GM19455 (cell line): ENCODE measurements around the gene TDRD3.

ENCODE experiments used
- ATAC-seq: cut with Tn5 transposase; IDR thresholded peaks from one replicate; pipeline ENCODE4 v1.9.1; 2021; ENCODE audit not compliant: unreplicated experiment

Gene TDRD3

DNA sequence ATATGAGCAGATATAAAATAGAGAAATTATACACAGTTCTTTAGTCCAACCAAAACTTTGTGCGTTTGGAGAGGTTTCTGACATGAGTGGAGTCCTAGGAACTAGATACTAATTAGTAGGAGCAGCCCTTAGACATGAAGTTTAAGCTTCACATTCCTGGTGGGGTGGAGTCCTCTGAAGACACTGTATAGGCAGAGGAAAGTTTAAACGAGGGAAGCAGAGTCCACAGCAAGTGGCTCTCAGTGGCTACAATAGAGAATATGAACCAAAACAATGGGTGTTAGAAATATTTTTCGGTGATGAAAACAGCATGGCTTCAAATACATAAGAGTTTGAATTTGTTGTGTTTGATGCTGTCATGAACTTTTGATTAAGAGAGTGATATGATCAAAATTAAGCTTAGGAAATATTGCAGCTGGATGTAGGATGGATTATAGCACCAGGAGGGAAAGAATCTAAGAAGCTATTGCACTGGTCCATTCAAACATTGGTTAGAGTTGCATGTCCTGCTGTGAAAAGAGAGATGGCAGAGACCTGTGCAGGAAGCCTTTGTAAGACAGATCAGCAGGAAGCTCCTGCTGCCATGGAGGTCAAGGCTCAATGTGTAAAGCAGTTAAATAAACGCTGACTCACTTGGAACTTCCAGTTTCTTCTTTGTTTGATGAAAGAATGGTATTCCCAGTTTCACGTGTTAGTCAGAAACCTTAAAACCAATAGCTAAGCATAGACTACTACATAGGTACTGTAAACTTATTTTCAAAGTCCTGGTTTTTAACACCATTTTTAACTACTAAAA, 175.2 kb downstream of the TDRD3 start:
- ATAC-seq, result no peak

- ATAC-seq, result no peak
Observed at GRCh38 chr13:60572855-60573254, 175.8 kb downstream of the TDRD3 start.

GRCh38 chr13:60574735-60575134, 177.7 kb downstream of the TDRD3 start:
- no peak for ATAC-seq

GRCh38 chr13:60575142-60575541, 178.1 kb downstream of the TDRD3 start:
- no peak for ATAC-seq

DNA sequence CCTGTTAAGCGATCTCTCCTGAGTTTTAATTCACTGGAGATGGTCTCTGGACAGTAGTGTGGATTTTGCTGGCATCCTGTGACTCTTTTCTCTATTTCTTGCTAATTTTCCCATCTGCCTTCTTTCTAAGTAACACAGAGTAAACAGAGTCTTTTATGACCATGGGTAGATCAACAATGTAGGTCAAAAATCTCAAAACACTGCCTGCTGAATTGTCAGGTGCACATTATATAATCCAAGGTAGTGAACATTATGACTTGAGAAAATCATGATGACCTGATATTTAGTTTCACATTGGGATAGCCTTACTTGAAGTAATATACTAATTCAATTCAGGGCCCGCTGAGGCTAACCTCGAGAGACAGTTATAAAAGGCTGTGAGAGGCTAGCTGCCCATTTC, 180.7 kb downstream of the TDRD3 start:
- ATAC-seq, result no peak

DNA sequence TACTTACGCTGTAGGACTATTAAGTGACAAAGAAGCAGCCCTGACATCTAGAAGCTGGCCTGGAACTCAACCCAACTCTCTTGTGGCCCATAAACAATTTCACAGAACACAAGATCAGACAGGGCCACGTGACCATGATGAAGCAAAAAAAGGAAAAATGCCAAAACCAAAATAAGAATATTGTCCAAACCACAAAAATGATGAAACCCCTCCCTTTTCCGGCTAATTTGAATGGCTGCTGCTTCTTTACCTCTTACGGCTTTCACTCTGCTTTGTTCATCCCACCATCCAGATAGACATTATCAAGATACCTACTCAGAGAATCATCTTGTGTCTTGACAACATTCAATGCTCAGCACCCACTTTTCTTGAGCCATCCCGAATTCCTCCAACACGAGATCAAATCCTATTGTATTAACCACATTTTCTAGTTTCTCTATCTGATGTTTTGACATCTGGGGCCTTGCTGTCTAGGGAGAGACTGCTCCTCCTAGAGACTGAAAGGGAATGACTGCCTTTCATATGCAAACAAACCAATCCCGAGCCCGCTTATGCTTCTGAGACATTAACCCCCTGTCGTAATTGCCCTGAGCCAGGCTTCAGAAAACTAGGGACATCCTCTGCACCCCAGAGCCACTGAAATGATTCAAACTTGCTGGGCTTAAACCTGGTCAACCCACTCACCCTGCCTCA, 186.3 kb downstream of the TDRD3 start:
- ATAC-seq, result no peak

- no peak for ATAC-seq
Observed at GRCh38 chr13:60583911-60584753, 187.1 kb downstream of the TDRD3 start.

DNA sequence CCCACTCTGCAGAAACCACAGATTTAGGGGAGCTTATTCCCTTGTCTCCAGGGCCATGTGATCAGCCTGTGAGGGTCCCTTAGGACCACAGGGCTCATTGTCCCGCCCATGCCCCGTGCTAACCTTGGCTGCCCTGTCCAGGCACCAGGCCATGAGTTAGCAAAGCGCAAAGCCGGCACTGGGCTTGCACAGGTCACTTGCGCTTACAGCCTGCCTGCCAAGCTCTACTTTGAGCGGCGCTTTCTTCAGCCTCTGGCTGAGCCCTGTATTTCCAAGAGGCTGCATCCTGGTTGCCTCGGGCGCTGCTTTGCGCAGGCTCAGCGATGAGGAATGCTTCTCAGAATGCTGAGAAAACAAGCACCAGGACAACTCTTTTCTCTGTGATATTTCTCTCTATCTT, 188.0 kb downstream of the TDRD3 start:
- ATAC-seq, result no peak

GRCh38 chr13:60590800-60591747, 194.1 kb downstream of the TDRD3 start:
- ATAC-seq, result no peak

- no peak for ATAC-seq
Observed at GRCh38 chr13:60603049-60603448, 206.0 kb downstream of the TDRD3 start.

GRCh38 chr13:60604058-60604457, 207.0 kb downstream of the TDRD3 start:
- ATAC-seq, result no peak

- no peak for ATAC-seq
Observed at GRCh38 chr13:60608954-60609353, 211.9 kb downstream of the TDRD3 start.

DNA sequence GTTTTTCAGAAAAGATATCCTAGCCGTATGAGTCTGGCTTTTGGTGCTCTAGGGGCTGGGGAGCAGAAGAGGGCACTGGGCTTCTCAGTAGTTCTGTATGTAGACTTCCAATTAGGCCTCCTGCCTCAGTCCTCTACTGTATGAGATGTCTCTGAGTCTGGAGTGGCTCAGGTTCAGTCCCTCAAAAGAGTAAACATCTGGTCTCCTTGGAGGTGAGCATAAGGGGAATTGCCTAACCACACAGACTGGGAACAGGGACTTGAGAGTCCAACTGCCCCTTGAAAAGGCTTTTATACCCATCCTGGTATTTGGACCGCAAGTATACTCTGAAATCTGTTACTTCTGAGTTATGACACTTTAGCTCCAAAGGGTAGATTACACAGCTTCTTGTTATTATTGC, 214.5 kb downstream of the TDRD3 start:
- ATAC-seq, result no peak

DNA sequence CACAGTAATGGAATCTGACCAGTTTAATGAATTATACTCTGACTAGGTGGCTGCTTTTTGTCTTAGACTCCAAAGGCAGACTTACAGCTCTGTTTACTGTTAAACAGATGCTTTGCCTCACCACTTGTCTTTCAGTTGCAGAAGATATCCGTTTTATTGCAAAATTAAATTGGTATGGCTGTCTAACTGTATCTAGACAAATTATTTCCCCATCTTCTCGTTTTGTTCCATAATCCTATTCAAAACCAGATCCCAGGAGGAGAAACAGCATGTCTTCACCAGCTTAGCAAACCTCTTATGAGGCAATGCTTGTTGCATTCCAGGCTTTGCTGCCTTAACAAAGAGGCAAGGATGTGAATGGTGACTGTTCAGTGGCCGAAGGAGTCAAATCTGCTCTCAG, 215.6 kb downstream of the TDRD3 start:
- ATAC-seq, result no peak

GRCh38 chr13:60613080-60613479, 216.1 kb downstream of the TDRD3 start:
- ATAC-seq, result no peak

DNA sequence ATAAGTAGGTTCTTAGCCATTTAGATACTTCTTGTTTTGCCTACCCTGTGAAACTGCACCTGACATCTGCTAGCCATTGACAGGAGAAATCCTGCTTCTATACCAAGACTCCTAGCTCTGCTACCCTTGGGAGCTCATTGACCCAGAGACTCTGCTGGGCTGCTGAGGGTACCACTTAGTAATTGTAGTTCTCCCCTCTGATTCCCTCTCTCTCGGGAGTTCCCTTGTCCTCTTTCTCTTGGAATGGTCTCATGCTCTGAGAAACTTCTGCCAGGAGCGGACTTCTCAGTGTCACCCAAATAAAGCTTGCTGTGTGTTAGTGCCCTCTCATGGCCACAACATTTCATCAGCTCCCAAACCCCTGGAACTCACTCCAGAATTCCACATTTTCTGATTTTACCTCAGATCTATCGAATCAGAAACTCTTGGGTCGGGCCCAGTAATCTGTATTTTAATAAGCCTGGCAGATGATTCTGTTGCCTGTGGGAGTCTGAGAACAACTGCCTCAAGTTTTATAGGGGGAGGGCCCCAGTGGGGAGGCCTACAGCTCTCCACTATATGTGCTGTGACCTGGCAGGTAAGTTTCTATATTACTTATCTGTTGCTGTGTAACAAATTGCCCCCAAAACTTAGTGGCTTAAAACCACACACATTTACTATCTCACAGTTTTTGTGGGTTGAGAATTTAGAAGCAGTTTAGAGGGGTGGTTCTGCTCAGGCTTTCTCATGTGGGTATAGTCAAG, 221.1 kb downstream of the TDRD3 start:
- ATAC-seq, result no peak

GRCh38 chr13:60619461-60619860, 222.4 kb downstream of the TDRD3 start:
- ATAC-seq, result no peak

DNA sequence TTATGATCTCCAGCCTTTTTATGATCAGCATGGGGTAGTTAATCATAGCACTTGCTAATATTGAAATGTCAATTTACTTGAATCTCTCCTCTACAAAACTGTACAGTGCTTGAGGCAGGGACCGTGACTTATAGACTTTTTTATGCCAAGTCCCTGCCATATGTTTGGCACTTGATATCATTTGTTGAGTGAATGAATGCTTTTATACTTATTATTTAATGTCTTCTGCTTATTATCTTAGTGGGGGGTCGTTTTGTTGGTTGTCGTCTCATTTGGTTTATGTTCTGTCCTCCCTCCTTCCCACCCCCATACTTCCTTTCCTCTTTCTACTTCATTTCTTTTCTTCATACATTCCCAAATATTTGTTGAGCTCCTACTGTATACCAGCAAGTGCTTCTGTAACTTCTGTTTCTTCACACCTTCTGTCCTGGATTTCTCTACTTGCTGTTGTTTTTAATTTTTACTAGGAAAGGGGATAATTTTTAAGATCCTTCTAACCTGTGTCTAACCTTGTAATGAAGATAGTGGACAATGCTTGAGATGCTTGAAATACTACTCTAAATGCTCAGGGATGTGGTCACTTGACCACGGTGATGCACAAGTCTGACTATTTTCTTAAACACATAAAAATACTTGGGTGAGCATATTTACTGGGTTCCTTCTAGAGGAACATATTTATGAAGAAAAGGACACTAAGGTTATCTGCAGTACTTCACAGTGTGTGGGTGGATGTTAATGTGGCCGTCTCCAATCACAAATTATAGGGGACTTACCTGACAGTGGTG, 223.8 kb downstream of the TDRD3 start:
- ATAC-seq, result no peak

GRCh38 chr13:60623151-60623550, 226.1 kb downstream of the TDRD3 start:
- no peak for ATAC-seq
